ENCODE data around the gene TP53BP2.
"Not testable (repeated sequence)": the region's sequence is repeated elsewhere in the genome, so short reads cannot be mapped to it uniquely, and the experiment has no call there.

TP53BP2 gene

GRCh38 chr1:223845810-223846682 lies at the start of gene TP53BP2:
Gene TP53BP2 (minus strand): TSS chr1:223845947. CDS start chr1:223845680, 267 bp downstream.
- H3K36me3 ChIP-seq (ENCODE audit: control insufficient read depth, insufficient read depth, low read length) = no peaks in the 10 kb centered on the region
- H3K27me3 ChIP-seq (replicated peaks; ENCODE audit: control insufficient read depth, insufficient read depth, low read length) = no peaks in the 10 kb centered on the region
- peak; percentile 88 for DNase-seq (ENCODE audit: extremely low read depth, insufficient read length)

GRCh38 chr1:223890494-223890893 lies 44.7 kb upstream of the TP53BP2 start:
- not testable (repeated sequence) for DNase-seq (ENCODE audit: extremely low read depth, insufficient read length); H3K4me3 ChIP-seq (replicated peaks; ENCODE audit: low read depth, low read length); H3K36me3 ChIP-seq (ENCODE audit: control insufficient read depth, insufficient read depth, low read length); H3K27me3 ChIP-seq (replicated peaks; ENCODE audit: control insufficient read depth, insufficient read depth, low read length)

More at GRCh38 chr1:223845810-223846682, at the start of gene TP53BP2:
- H3K4me3 ChIP-seq (replicated peaks; ENCODE audit: low read depth, low read length) = peak within 1 kb of the TSS; percentile 67
- TF ChIP-seq, protein P1, sequence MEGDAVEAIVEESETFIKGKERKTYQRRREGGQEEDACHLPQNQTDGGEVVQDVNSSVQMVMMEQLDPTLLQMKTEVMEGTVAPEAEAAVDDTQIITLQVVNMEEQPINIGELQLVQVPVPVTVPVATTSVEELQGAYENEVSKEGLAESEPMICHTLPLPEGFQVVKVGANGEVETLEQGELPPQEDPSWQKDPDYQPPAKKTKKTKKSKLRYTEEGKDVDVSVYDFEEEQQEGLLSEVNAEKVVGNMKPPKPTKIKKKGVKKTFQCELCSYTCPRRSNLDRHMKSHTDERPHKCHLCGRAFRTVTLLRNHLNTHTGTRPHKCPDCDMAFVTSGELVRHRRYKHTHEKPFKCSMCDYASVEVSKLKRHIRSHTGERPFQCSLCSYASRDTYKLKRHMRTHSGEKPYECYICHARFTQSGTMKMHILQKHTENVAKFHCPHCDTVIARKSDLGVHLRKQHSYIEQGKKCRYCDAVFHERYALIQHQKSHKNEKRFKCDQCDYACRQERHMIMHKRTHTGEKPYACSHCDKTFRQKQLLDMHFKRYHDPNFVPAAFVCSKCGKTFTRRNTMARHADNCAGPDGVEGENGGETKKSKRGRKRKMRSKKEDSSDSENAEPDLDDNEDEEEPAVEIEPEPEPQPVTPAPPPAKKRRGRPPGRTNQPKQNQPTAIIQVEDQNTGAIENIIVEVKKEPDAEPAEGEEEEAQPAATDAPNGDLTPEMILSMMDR (IDR thresholded peaks at IDR 0.05; ENCODE audit: insufficient read depth, low read length, poor library complexity, severe bottlenecking) = peak; percentile 49

- H3K36me3 ChIP-seq (ENCODE audit: control insufficient read depth, insufficient read depth, low read length); H3K27me3 ChIP-seq (replicated peaks; ENCODE audit: control insufficient read depth, insufficient read depth, low read length); DNase-seq (ENCODE audit: extremely low read depth, insufficient read length): not testable (repeated sequence)
Measured at GRCh38 chr1:223889319-223889718, 43.6 kb upstream of the TP53BP2 start.

DNA sequence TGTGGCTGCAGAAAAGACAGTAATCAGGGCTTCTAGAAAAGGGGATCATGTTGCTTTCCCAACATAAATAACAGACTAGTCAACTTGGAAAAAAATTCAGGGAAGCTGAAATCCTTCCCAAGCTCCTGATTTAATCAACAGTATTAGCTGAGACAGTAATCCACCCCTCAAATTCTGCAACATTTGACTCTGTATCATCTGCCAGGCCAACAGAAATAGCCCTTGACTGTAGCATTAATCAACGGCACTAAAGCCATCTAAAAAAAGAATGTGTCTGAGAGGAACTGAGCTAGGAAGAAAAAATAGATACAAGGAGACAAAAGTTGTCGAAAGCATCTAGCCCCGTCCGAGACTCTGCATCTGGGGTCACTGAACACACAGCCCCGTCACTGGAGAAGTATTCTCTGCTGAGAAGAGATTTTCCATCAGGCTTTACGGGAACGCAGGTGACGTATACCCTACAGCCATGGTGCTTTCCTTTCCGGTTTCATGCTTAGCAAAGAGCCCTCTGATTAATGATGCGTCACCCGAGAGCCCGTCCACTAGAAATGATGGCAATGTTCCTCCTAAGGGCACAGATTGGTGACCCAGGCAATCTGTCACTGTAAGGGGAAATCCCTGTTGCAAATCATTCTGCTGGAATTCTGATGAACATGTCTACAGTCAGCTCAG lies 42.1 kb upstream of the TP53BP2 start:
- no peak for DNase-seq (ENCODE audit: extremely low read depth, insufficient read length)
- H3K4me3 ChIP-seq (replicated peaks; ENCODE audit: low read depth, low read length) = no peak overlapping the region
- H3K27me3 ChIP-seq (replicated peaks; ENCODE audit: control insufficient read depth, insufficient read depth, low read length) = no peaks in the 10 kb centered on the region
- TF ChIP-seq, protein P1 (IDR thresholded peaks at IDR 0.05; ENCODE audit: insufficient read depth, low read length, poor library complexity, severe bottlenecking) = no peak
- H3K36me3 ChIP-seq (ENCODE audit: control insufficient read depth, insufficient read depth, low read length) = no peaks in the 10 kb centered on the region

More at GRCh38 chr1:223889319-223889718, 43.6 kb upstream of the TP53BP2 start:
- H3K4me3 ChIP-seq (replicated peaks; ENCODE audit: low read depth, low read length) = not testable (repeated sequence)

DNA sequence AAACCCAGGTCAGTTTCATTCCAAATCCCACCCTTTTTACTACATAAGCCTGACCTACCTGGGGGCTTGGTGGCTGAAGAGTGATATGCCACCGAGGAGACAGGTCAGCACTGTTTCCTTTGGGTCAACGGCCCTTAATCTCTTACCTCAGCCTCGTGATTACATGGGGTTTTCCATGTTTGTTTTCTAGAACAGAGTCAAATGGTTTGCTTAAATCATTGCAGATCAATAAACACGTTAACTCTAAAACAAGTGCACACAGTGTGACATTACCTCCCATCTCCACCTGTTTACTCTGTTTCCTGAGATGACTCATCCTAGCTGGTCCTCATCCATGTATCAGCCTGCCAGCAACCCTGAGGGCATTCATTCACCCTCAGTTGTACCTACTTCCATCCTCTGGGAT lies 40.8 kb upstream of the TP53BP2 start:
- H3K36me3 ChIP-seq (ENCODE audit: control insufficient read depth, insufficient read depth, low read length) = no peaks in the 10 kb centered on the region
- TF ChIP-seq, protein P1 (IDR thresholded peaks at IDR 0.05; ENCODE audit: insufficient read depth, low read length, poor library complexity, severe bottlenecking) = no peak
- no peak overlapping the region for H3K4me3 ChIP-seq (replicated peaks; ENCODE audit: low read depth, low read length)
- H3K27me3 ChIP-seq (replicated peaks; ENCODE audit: control insufficient read depth, insufficient read depth, low read length) = no peaks in the 10 kb centered on the region
- DNase-seq (ENCODE audit: extremely low read depth, insufficient read length) = no peak

DNA sequence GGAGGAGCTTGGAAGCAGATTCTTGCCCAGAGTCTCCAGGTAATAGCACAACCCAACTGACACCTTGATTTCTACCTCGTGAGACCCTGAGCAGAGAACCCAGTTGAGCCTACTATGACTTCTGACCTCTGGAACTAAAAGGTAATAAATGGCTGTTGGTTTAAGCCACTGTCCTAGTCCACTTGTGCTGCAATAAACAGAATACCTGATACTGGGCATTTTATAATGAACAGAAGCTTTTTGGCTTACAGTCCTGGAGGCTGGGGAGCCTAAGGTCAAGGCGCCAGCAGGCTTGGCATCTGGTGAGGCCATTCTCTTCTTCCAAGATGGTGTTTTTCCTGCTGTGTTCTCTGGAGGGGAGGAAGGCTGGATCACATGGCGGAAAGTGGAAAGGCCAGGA lies 39.9 kb upstream of the TP53BP2 start:
- no peak for DNase-seq (ENCODE audit: extremely low read depth, insufficient read length)
- no peak overlapping the region for H3K4me3 ChIP-seq (replicated peaks; ENCODE audit: low read depth, low read length)
- H3K27me3 ChIP-seq (replicated peaks; ENCODE audit: control insufficient read depth, insufficient read depth, low read length) = no peaks in the 10 kb centered on the region
- no peaks in the 10 kb centered on the region for H3K36me3 ChIP-seq (ENCODE audit: control insufficient read depth, insufficient read depth, low read length)
- TF ChIP-seq, protein P1 (IDR thresholded peaks at IDR 0.05; ENCODE audit: insufficient read depth, low read length, poor library complexity, severe bottlenecking) = no peak
